ENCODE data around the gene MYORG. TPM values are rescaled to one million over a fixed set of nuclear protein-coding genes. Genes with fewer than 3 reads are reported as not detected.
"Not testable (repeated sequence)": the region's sequence is repeated elsewhere in the genome, so short reads cannot be mapped to it uniquely, and the experiment has no call there.

The MYORG gene
- total and polyA plus RNA-seq, 8 donors = 0.76 to 31.3 (median 14.4) TPM

GRCh38 chr9:34366365-34366764 is 10.3 kb downstream of the MYORG start:
- Histone ChIP-seq H3K36me3 (peaks cover 16 to 45% (median 24%) of the 10 kb centered on the region in 4 donors), H3K27ac (no peak overlapping the region), H3K4me3 (no peak overlapping the region), H3K4me1 (peaks cover 0 to 19% (median 13%) of the 10 kb centered on the region in 4 donors), H3K9me3 (no peaks in the 10 kb centered on the region), H3K27me3 (peaks cover 0 to 1% (median 0%) of the 10 kb centered on the region in 3 donors)
- no peak for DNase-seq
- intact Hi-C loops (cut with DNase I; ENCODE audit: low total_unique reads) = no loop called here
- 76 to 94% (median 85%) methylated on average over 2 of the region's 2 CpGs for WGBS, 5 donors
- TF ChIP-seq EP300 (IDR thresholded peaks at IDR 0.05) (no peak), POLR2AphosphoS5 (IDR thresholded peaks at IDR 0.05) (no peak), POLR2A (IDR thresholded peaks at IDR 0.05) (no peak), CTCF (IDR thresholded peaks at IDR 0.05) (no peak)

- Histone ChIP-seq H3K27ac (no peak overlapping the region), H3K4me1 (peaks cover 0 to 9% (median 4%) of the 10 kb centered on the region in 4 donors), H3K9me3 (no peaks in the 10 kb centered on the region), H3K36me3 (peaks cover 7 to 34% (median 13%) of the 10 kb centered on the region in 4 donors), H3K27me3 (no peaks in the 10 kb centered on the region), H3K4me3 (no peak overlapping the region)
- intact Hi-C loops (cut with DNase I; ENCODE audit: low total_unique reads) = no loop called here
- no peak for TF ChIP-seq CTCF (IDR thresholded peaks at IDR 0.05)
- 34 to 62% (median 53%) methylated on average over 2 of the region's 2 CpGs for WGBS, 5 donors
- DNase-seq = no peak
Observed at GRCh38 chr9:34365282-34365681, 11.4 kb downstream of the MYORG start.

GRCh38 chr9:34363619-34364351 is 12.9 kb downstream of the MYORG start:
- intact Hi-C loops (cut with DNase I; ENCODE audit: low total_unique reads) = no loop called here
- H3K27me3 ChIP-seq = no peaks in the 10 kb centered on the region
- H3K4me1 ChIP-seq = no peaks in the 10 kb centered on the region
- peaks cover 0 to 19% (median 5%) of the 10 kb centered on the region in 4 donors for H3K36me3 ChIP-seq
- peak overlapping the region in 3 of 5 donors; percentile 5 to 36 (median 13) for H3K27ac ChIP-seq
- H3K9me3 ChIP-seq = no peaks in the 10 kb centered on the region
- no peak for TF ChIP-seq EP300 (IDR thresholded peaks at IDR 0.05)
- TF ChIP-seq POLR2A (IDR thresholded peaks at IDR 0.05) = no peak
- no peak for TF ChIP-seq CTCF (IDR thresholded peaks at IDR 0.05)
- TF ChIP-seq POLR2AphosphoS5 (IDR thresholded peaks at IDR 0.05) = no peak
- no peak overlapping the region for H3K4me3 ChIP-seq
- peak in 1 of 2 donors; percentile 67 for DNase-seq
- 61 to 69% (median 64%) methylated on average over 13 of the region's 13 CpGs for WGBS, 5 donors

GRCh38 chr9:34362614-34363214 is 14.0 kb downstream of the MYORG start:
- no peak overlapping the region for H3K27ac ChIP-seq
- TF ChIP-seq CTCF (IDR thresholded peaks at IDR 0.05) (no peak), EP300 (IDR thresholded peaks at IDR 0.05) (no peak), POLR2AphosphoS5 (IDR thresholded peaks at IDR 0.05) (no peak), POLR2A (IDR thresholded peaks at IDR 0.05) (no peak)
- intact Hi-C loops (cut with DNase I; ENCODE audit: low total_unique reads) = no loop called here
- H3K4me1 ChIP-seq = no peaks in the 10 kb centered on the region
- 62 to 85% (median 76%) methylated on average over 4 of the region's 4 CpGs for WGBS, 5 donors
- H3K27me3 ChIP-seq = no peaks in the 10 kb centered on the region
- DNase-seq = peak in 1 of 2 donors; percentile 10
- no peak overlapping the region for H3K4me3 ChIP-seq
- peaks cover 0 to 8% (median 3%) of the 10 kb centered on the region in 4 donors for H3K36me3 ChIP-seq
- H3K9me3 ChIP-seq = no peaks in the 10 kb centered on the region

GRCh38 chr9:34352957-34353356 is 23.7 kb downstream of the MYORG start:
- DNase-seq; H3K36me3 ChIP-seq; intact Hi-C loops (cut with DNase I; ENCODE audit: low total_unique reads); H3K27me3 ChIP-seq: not testable (repeated sequence)
- Histone ChIP-seq H3K4me1 (peaks cover 0 to 27% (median under 1%) of the 10 kb centered on the region in 4 donors), H3K4me3 (peak overlapping the region in 2 of 4 donors; percentile 6 to 30), H3K9me3 (peaks cover 0 to 11% (median 0%) of the 10 kb centered on the region in 4 donors), H3K27ac (peak overlapping the region; percentile 66 to 90 (median 77))
- WGBS, 5 donors = 72 to 91% (median 75%) methylated on average over 1 of the region's 1 CpG

All from stomach (tissue), 9 donors.